HL-60 (cell line): ENCODE data around the gene DDX55.

Source experiments
- GABPA ChIP-seq: IDR thresholded peaks from 2 replicates; pipeline ENCODE4 v1.6.1; 2012; ENCODE audit warnings: low read depth
- SPI1 ChIP-seq: IDR thresholded peaks from 2 replicates; pipeline ENCODE4 v1.6.1; 2012; ENCODE audit warnings: low read depth, mild to moderate bottlenecking, borderline replicate concordance
- TF ChIP-seq, protein P1 (sequence below): IDR thresholded peaks from one replicate; pipeline ENCODE4 v1.5.1; 2011; ENCODE audit warnings: low read length, control low read depth, inconsistent platforms; ENCODE audit not compliant: insufficient read depth

- TF ChIP-seq, protein P1, sequence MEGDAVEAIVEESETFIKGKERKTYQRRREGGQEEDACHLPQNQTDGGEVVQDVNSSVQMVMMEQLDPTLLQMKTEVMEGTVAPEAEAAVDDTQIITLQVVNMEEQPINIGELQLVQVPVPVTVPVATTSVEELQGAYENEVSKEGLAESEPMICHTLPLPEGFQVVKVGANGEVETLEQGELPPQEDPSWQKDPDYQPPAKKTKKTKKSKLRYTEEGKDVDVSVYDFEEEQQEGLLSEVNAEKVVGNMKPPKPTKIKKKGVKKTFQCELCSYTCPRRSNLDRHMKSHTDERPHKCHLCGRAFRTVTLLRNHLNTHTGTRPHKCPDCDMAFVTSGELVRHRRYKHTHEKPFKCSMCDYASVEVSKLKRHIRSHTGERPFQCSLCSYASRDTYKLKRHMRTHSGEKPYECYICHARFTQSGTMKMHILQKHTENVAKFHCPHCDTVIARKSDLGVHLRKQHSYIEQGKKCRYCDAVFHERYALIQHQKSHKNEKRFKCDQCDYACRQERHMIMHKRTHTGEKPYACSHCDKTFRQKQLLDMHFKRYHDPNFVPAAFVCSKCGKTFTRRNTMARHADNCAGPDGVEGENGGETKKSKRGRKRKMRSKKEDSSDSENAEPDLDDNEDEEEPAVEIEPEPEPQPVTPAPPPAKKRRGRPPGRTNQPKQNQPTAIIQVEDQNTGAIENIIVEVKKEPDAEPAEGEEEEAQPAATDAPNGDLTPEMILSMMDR = no peak
- TF ChIP-seq SPI1 = no peak
- no peak for TF ChIP-seq GABPA
Observed at GRCh38 chr12:123608182-123608581, 6.3 kb downstream of the DDX55 start.
